22Rv1 (cell line): Measurements from ENCODE around the gene AQP1.

ENCODE experiments used
- H3K27ac ChIP-seq: fragments of 450-650 bp; 2 replicates; pipeline ENCODE4 v1.5.1; 2017
- ZFX ChIP-seq: fragments of 450-650 bp; IDR thresholded peaks from 2 replicates; pipeline ENCODE4 v1.6.1; 2017; ENCODE audit warnings: antibody characterized with exemption, borderline replicate concordance
- TF ChIP-seq, protein P1 (sequence below): fragments of 450-650 bp; IDR thresholded peaks from 2 replicates; pipeline ENCODE4 v1.5.1; 2017; ENCODE audit warnings: mild to moderate bottlenecking

The AQP1 gene

DNA sequence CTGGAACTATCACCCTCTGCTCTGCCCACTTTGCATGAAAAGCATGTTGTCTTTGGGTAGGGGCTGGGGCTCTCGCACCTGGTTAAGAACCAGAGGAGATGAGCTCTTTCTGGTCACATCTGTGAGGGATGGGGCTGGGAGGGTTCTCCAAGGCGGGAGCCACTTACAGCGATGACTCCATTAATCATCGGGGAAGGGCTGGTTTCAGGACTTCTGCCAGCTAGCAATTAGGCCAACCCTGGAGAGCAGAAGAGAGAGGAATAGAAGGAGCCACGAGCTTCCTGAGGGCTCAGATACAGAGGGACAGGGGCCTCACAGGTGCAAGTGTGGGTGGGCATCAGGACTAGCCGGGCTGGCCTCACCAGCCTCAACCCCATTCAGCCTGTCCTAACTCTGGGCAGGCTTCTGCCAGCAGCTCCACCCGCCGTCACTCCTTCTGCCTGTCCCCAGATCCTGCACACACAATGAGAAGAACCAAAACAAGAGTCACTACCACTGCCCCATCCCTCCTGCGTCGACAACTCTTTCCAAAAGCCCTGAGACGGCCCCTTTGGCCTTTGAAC, 8.4 kb downstream of the AQP1 start:
- TF ChIP-seq, protein P1, sequence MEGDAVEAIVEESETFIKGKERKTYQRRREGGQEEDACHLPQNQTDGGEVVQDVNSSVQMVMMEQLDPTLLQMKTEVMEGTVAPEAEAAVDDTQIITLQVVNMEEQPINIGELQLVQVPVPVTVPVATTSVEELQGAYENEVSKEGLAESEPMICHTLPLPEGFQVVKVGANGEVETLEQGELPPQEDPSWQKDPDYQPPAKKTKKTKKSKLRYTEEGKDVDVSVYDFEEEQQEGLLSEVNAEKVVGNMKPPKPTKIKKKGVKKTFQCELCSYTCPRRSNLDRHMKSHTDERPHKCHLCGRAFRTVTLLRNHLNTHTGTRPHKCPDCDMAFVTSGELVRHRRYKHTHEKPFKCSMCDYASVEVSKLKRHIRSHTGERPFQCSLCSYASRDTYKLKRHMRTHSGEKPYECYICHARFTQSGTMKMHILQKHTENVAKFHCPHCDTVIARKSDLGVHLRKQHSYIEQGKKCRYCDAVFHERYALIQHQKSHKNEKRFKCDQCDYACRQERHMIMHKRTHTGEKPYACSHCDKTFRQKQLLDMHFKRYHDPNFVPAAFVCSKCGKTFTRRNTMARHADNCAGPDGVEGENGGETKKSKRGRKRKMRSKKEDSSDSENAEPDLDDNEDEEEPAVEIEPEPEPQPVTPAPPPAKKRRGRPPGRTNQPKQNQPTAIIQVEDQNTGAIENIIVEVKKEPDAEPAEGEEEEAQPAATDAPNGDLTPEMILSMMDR, result no peak
- TF ChIP-seq ZFX, result no peak
- no peak overlapping the region for H3K27ac ChIP-seq

DNA sequence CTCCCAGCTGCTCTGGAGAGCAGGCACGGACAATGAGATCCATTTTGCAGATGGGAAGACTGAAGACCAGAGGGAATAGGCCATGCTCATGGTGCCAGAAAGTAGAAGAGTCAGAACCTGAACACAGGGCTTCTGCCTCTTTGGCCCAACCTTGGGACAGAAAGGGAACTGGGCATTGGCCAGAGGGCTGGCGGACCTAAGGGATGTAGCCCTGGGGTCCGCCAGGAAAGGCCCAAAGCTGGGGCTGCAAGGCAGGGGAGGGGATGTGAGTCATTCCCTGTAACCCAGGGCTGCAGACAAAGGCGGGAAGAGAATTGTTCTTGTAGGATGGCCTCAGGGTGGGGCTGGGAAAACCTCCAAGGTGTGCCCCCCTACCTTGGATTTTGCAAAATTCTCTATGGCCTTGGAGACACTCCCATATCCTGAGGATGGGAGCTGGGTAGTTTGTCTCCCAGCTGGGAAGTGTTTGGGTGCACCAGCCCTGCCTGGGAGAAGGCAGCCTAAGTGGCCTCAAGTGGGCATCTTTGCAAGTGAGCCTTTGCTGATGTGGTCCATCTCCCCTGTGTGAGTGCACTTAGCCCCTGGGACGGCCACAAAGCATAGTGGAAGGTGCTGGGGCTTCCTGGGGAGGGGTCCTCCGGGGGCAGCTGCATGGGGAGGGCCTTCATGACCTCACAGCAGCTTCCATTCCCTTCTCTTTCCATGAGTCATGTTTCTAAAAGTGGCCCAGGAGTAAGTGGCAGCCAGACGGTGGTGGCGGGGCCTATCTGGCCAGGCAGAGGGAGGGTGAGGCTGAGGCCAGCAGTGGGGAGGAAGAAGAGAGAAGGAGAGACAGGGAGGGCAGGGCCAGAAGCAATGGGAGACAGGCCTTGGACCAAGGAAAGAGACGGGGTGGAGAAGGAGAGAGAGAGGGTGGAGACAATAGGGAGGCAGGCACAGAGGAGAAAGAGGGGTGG, 9.2 kb downstream of the AQP1 start:
- H3K27ac ChIP-seq, result no peak overlapping the region
- no peak for TF ChIP-seq ZFX
- TF ChIP-seq, protein P1, result no peak

DNA sequence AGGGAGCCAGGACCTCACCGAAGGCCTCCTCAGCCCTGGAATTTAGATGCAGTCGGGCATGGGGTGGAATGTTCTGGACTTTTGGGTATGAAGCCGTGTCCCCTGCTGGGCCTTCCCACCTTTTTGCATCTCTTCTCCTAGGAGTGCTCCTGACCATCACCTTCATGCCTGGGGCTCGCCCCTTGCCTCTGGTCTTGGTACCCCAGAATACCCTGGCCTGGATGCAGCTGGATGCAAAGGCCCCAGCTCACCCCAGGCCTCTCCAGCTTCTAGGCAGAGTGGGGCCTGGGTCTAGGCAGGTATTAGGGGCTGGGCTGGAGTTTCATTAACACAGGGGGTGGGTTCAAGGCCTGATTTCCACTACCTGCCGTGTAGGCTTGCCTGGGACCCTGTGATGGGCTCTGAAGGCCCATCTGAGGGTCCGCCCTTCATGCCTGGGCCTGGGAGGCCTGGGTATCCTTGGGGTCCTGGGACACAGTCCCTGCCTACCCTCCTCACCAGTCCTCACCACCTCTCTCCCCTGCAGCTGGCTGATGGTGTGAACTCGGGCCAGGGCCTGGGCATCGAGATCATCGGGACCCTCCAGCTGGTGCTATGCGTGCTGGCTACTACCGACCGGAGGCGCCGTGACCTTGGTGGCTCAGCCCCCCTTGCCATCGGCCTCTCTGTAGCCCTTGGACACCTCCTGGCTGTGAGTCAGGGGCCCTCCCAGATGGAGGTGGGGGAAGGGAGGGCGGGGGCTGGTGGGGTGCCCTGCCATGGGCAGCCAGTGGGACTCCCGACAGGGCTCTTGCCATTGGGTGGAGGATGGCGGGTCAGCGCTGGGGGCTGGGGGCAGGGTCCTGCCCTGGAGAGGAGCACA, 10.1 kb downstream of the AQP1 start:
- no peak for TF ChIP-seq ZFX
- TF ChIP-seq, protein P1, result no peak

DNA sequence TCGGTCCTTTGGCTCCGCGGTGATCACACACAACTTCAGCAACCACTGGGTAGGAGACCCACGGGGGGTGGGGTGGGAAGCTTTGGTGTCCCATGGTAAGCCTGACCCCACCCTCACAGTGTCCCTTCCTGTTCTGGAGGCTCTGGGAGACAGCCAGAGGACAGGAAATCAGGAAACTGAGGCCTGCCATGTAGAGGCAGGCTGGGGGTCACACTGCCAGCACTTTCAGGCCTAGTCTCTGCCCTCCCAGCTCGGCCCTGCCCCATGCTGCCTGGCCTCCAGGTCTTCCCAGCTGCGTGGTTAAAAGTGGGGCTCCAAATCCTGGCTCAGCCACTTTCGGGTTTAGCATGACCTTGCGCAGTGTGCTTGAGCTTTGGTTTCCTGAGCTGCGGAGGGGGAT, 10.9 kb downstream of the AQP1 start:
- TF ChIP-seq, protein P1, result no peak
- no peak for TF ChIP-seq ZFX
- no peak overlapping the region for H3K27ac ChIP-seq

More for the DNA sequence above, 10.1 kb downstream of the AQP1 start:
- H3K27ac ChIP-seq, result no peak overlapping the region

DNA sequence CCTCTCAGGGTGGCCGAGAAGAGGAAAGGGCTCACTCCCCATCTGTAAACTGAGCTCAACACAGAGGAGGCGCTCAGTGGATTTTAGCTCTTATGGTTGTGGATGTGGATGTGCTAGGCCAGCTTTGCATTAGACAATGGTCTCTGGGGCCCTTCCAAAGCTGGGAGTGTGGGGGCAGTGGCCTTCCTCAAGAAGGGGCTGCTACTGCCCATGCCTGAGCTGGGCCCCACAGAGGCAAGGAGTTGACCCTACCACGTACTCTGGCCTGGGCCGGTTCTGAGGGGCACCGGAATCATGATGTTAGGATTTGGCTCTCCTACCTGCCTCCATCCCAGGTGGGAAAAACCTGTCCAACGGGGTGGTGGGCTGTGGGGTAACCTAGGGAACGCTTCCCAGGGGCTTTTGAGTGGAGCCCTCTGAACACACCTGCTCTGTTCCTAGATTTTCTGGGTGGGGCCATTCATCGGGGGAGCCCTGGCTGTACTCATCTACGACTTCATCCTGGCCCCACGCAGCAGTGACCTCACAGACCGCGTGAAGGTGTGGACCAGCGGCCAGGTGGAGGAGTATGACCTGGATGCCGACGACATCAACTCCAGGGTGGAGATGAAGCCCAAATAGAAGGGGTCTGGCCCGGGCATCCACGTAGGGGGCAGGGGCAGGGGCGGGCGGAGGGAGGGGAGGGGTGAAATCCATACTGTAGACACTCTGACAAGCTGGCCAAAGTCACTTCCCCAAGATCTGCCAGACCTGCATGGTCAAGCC, 11.5 kb downstream of the AQP1 start:
- TF ChIP-seq, protein P1, result no peak
- no peak for TF ChIP-seq ZFX
- no peak overlapping the region for H3K27ac ChIP-seq

DNA sequence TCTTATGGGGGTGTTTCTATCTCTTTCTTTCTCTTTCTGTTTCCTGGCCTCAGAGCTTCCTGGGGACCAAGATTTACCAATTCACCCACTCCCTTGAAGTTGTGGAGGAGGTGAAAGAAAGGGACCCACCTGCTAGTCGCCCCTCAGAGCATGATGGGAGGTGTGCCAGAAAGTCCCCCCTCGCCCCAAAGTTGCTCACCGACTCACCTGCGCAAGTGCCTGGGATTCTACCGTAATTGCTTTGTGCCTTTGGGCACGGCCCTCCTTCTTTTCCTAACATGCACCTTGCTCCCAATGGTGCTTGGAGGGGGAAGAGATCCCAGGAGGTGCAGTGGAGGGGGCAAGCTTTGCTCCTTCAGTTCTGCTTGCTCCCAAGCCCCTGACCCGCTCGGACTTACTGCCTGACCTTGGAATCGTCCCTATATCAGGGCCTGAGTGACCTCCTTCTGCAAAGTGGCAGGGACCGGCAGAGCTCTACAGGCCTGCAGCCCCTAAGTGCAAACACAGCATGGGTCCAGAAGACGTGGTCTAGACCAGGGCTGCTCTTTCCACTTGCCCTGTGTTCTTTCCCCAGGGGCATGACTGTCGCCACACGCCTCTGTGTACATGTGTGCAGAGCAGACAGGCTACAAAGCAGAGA, 12.2 kb downstream of the AQP1 start:
- TF ChIP-seq, protein P1, result no peak
- no peak for TF ChIP-seq ZFX
- no peak overlapping the region for H3K27ac ChIP-seq
